Lung (tissue), 16 donors: ENCODE results near the gene GNRHR. TPM values are rescaled to one million over a fixed set of nuclear protein-coding genes. Genes with fewer than 3 reads are reported as not detected.
A peak's percentile ranks its signal among the peaks of the same experiment; 100 is the strongest.

Experiments
- ATAC-seq: fragments of 200-7000 bp; cut with Tn5 transposase; one replicate; pipeline ENCODE4 v1.9.1; 2020; ENCODE audit warnings: moderate number of reproducible peaks; ENCODE audit not compliant: insufficient read depth, low FRiP score
- DNase-seq, 3 donors: peaks; one replicate each; pipeline ENCODE4 v3.0.0-alpha.2; 2013 to 2017
- H3K27ac ChIP-seq, 2 donors: one replicate each; pipeline ENCODE4 v1.5.1; 2013; ENCODE audit warnings: mild to moderate bottlenecking in 2 of 2, moderate library complexity in 2 of 2, control low read depth in 1 of 2, inconsistent platforms in 1 of 2, low read depth in 1 of 2, low read length in 1 of 2
- H3K27me3 ChIP-seq, 3 donors: one replicate each; pipeline ENCODE4 v1.5.1; 2013; ENCODE audit warnings: low read length in 2 of 3; ENCODE audit not compliant: control insufficient read depth in 3 of 3, insufficient read depth in 3 of 3
- H3K36me3 ChIP-seq, 4 donors: one replicate each; pipeline ENCODE4 v1.5.1; 2013; ENCODE audit warnings: low read length in 4 of 4, mild to moderate bottlenecking in 1 of 4, moderate library complexity in 1 of 4; ENCODE audit not compliant: control insufficient read depth in 4 of 4, insufficient read depth in 4 of 4
- H3K4me1 ChIP-seq, 5 donors: one replicate each; pipeline ENCODE4 v1.5.1; 2013; ENCODE audit warnings: low read length in 5 of 5, mild to moderate bottlenecking in 2 of 5, moderate library complexity in 1 of 5; ENCODE audit not compliant: control insufficient read depth in 5 of 5, insufficient read depth in 5 of 5
- H3K4me3 ChIP-seq: one replicate; pipeline ENCODE4 v1.5.1; 2013; ENCODE audit warnings: mild to moderate bottlenecking, control low read depth, moderate library complexity
- H3K9ac ChIP-seq, 2 donors: one replicate each; pipeline ENCODE4 v1.5.1; 2013; ENCODE audit warnings: low read length in 2 of 2, control low read depth in 1 of 2; ENCODE audit not compliant: insufficient read depth in 1 of 2
- H3K9me3 ChIP-seq, 4 donors: one replicate each; pipeline ENCODE4 v1.5.1; 2013; ENCODE audit warnings: low read length in 3 of 4, mild to moderate bottlenecking in 1 of 4, moderate library complexity in 1 of 4; ENCODE audit not compliant: control insufficient read depth in 4 of 4, insufficient read depth in 3 of 4
- WGBS, 2 donors: extraction: QIAGEN DNeasy Blood & Tissue Kit; methylation state at CpG; one replicate each; pipeline ENCODE4 v1.1.7; 2013; 5-methylcytosine and 5-hydroxymethylcytosine counted together
- long read RNA-seq, 5 donors: transcript quantifications; one replicate each; lab custom pipeline, GENCODE V29; 2026
- polyA plus RNA-seq, 2 donors: library from polyadenylated mRNA; stranded (reverse); fragments of 200-250 nt; gene quantifications; one replicate each; pipeline ENCODE4 v1.2.1, GENCODE V29; 2013
- total RNA-seq, 2 donors: library from RNA; depleted of rRNA in 1 of 2; stranded (reverse); fragments of >200 nt in 1 of 2; gene quantifications; one replicate each; pipeline ENCODE4 v1.2.1, GENCODE V29; 2014 to 2021
- TF ChIP-seq, protein P1 (sequence below): IDR thresholded peaks from 2 replicates; pipeline ENCODE4 v1.5.1; 2012; ENCODE audit warnings: mild to moderate bottlenecking; ENCODE audit errors: control extremely low read depth, extremely low read depth
- donor health status: control.
- donor health status: control.
- donor health status: Bipolar disorder and iron deficiency.
- donor health status: healthy.
- donor health status: DM: yes; HTN: yes; CAD: no.

Gene GNRHR, protein sequence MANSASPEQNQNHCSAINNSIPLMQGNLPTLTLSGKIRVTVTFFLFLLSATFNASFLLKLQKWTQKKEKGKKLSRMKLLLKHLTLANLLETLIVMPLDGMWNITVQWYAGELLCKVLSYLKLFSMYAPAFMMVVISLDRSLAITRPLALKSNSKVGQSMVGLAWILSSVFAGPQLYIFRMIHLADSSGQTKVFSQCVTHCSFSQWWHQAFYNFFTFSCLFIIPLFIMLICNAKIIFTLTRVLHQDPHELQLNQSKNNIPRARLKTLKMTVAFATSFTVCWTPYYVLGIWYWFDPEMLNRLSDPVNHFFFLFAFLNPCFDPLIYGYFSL
- total RNA-seq, result not detected
- not detected for polyA plus RNA-seq
- long read RNA-seq, donor 1, result 0 reads
- long read RNA-seq, donor 2, result 0 reads
- long read RNA-seq, donor 3, result 0 reads
- long read RNA-seq, donor 4, result 0 reads
- long read RNA-seq, donor 5, result 0 reads

DNA sequence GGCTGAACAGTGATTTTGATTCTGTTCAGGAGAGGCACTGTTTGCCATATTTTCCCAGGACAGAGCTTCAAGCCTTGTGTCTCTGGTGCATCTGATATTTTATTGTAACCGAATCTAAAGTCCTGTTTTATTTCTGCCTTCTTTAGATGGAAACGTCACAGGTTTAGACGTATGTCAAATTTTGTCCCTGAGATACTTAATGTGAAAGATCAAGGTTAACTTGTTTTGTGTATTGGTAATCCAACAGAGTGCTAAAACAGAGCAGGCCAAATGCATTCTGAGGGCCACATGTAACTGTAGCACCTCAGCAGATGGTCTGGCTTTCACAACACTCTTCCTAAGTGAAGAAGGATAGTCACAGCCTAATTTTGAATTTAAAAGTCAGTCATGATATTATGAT, at the start of gene GNRHR:
GNRHR (minus strand) TSS at position 101 of the 400 bp plus-strand sequence; CDS start at position 48, 53 bp downstream.
- Histone ChIP-seq H3K9me3 (no peaks in the 10 kb centered on the region), H3K27me3 (no peaks in the 10 kb centered on the region), H3K27ac (no peak within 1 kb of the TSS), H3K4me3 (no peak within 1 kb of the TSS), H3K36me3 (no peaks in the 10 kb centered on the region), H3K4me1 (no peaks in the 10 kb centered on the region), H3K9ac (no peak within 1 kb of the TSS)
- TF ChIP-seq, protein P1, sequence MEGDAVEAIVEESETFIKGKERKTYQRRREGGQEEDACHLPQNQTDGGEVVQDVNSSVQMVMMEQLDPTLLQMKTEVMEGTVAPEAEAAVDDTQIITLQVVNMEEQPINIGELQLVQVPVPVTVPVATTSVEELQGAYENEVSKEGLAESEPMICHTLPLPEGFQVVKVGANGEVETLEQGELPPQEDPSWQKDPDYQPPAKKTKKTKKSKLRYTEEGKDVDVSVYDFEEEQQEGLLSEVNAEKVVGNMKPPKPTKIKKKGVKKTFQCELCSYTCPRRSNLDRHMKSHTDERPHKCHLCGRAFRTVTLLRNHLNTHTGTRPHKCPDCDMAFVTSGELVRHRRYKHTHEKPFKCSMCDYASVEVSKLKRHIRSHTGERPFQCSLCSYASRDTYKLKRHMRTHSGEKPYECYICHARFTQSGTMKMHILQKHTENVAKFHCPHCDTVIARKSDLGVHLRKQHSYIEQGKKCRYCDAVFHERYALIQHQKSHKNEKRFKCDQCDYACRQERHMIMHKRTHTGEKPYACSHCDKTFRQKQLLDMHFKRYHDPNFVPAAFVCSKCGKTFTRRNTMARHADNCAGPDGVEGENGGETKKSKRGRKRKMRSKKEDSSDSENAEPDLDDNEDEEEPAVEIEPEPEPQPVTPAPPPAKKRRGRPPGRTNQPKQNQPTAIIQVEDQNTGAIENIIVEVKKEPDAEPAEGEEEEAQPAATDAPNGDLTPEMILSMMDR, result no peak
- DNase-seq (peak in 1 of 3 donors; percentile 7), ATAC-seq (no peak)
- 74 to 96% methylated on average over 3 of the region's 3 CpGs for WGBS, 2 donors

DNA sequence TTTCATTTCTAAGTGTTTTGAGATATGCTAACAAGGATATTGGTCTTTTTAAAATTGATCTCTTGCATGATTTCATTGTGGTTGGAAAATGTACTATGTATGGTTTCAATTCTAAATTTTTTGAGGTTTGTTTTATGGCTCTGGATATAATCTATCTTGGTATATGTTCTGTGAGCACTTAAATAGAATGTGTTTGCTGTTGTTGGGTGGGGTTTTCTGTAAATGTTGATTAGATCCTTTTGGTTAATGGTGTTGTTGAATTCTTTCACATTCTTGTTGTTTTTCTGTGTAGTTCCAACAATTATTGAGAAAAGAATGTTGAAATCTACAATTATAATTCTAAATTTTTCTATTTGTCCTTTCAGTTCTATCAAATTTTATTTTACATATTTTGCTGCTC, 42.6 kb upstream of the GNRHR start:
- Histone ChIP-seq H3K27me3 (no peaks in the 10 kb centered on the region), H3K9ac (no peak overlapping the region), H3K4me1 (no peaks in the 10 kb centered on the region), H3K9me3 (no peaks in the 10 kb centered on the region), H3K36me3 (no peaks in the 10 kb centered on the region), H3K4me3 (no peak overlapping the region), H3K27ac (no peak overlapping the region)
- TF ChIP-seq, protein P1, result no peak
- DNase-seq (no peak), ATAC-seq (no peak)

DNA sequence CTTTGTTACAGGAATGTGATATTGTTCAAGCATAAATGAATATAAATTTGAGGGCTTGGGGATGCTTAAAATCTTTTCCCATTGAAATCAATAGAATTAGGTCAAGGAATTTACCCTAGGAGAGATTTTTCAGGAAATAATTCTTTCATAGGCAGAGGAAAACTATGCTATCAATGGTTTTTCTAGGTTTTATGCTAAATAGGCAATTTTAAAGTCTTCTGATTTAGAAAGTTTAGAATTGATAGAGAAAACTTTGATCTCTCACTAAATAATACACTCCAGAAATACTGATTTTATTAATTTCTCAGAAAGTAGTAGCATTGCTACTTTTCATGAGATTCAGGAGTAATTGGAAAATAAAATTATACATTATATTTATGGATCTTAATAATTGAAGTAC, 36.5 kb upstream of the GNRHR start:
- DNase-seq (no peak), ATAC-seq (no peak)
- TF ChIP-seq, protein P1, result no peak
- Histone ChIP-seq H3K4me3 (no peak overlapping the region), H3K4me1 (no peaks in the 10 kb centered on the region), H3K36me3 (no peaks in the 10 kb centered on the region), H3K9me3 (no peaks in the 10 kb centered on the region), H3K27me3 (no peaks in the 10 kb centered on the region), H3K27ac (no peak overlapping the region), H3K9ac (no peak overlapping the region)
